BLaER1 (cell line): Measurements from ENCODE around the gene ADAMTS6.

Experiments used
- H3K27ac ChIP-seq: shearing (Covaris generic); formaldehyde crosslinking; 2 replicates; pipeline ENCODE4 v1.8.1; 2022
- H3K27me3 ChIP-seq: shearing (Covaris generic); formaldehyde crosslinking; 2 replicates; pipeline ENCODE4 v1.8.1; 2022
- H3K36me3 ChIP-seq: shearing (Covaris generic); formaldehyde crosslinking; 2 replicates; pipeline ENCODE4 v1.8.1; 2022
- H3K4me1 ChIP-seq: shearing (Covaris generic); formaldehyde crosslinking; 2 replicates; pipeline ENCODE4 v1.8.1; 2022
- H3K4me2 ChIP-seq: shearing (Covaris generic); formaldehyde crosslinking; 2 replicates; pipeline ENCODE4 v1.8.1; 2022
- H3K4me3 ChIP-seq: shearing (Covaris generic); formaldehyde crosslinking; 2 replicates; pipeline ENCODE4 v1.8.1; 2022
- H3K9ac ChIP-seq: shearing (Covaris generic); formaldehyde crosslinking; 2 replicates; pipeline ENCODE4 v1.8.1; 2022
- H3K9me3 ChIP-seq: shearing (Covaris generic); formaldehyde crosslinking; 2 replicates; pipeline ENCODE4 v1.8.1; 2022
- H4K20me1 ChIP-seq: shearing (Covaris generic); formaldehyde crosslinking; 2 replicates; pipeline ENCODE4 v1.8.1; 2022
- Cebpa-rat ChIP-seq: shearing (Covaris generic); IDR thresholded peaks from 2 replicates; pipeline ENCODE4 v1.8.1; 2022

The ADAMTS6 gene

DNA sequence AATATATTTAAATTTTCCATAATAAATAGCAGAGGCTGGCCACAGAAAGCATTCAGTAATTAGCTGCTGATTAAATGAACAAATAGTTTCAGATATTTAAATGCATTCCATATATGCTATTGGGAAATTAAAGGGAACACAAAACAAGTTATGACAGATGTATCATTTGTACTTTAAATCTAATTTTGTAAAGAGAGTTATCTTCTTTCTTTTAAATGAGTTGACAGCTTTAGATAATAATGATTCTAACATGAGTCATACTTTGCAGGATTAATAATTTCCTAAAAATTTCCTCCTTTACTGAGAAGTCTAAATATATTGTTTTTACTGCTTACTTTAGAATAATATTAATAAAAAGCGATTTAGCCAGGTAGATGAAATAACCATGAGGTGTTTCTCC lies 320.1 kb downstream of the ADAMTS6 start:
- Histone ChIP-seq H3K27me3 (no peaks in the 10 kb centered on the region), H3K9me3 (no peaks in the 10 kb centered on the region), H3K27ac (no peak overlapping the region), H3K4me2 (no peak overlapping the region), H3K4me3 (no peak overlapping the region), H4K20me1 (no peaks in the 10 kb centered on the region), H3K36me3 (no peaks in the 10 kb centered on the region), H3K9ac (no peak overlapping the region), H3K4me1 (no peaks in the 10 kb centered on the region)
- no peak for TF ChIP-seq Cebpa-rat

DNA sequence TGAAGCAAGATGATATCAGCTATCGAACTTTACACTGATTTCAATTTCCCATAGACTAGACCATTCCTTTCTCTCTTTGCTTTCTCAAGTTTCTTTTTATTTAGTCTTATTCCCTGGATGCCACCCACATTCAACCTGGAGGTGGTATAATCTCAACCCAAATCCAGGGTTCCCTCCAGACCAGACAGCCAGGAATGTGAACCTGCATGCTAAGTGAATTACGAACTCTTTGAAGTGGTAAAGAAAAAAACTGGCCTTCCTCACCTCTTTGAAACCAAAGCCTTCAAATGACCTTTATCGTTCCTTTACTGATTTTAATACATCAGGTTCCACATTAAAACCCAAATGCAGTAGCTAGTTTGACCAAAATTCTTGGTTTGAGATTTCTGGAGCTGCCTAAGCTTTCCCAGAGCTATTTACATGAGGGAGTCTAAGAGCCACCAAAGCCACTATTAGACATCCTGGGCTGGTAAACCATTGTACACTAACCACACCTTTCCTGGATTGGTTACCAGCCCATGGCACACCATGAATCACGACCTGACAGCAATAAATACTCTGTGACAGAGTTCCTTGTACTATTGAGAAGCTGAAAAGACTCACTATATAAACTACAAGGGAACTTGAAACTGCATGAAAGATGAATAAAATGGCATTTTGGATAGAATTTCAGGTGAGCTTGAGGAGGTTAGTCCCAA lies 323.7 kb downstream of the ADAMTS6 start:
- TF ChIP-seq Cebpa-rat: no peak
- no peak overlapping the region for H3K27ac ChIP-seq

DNA sequence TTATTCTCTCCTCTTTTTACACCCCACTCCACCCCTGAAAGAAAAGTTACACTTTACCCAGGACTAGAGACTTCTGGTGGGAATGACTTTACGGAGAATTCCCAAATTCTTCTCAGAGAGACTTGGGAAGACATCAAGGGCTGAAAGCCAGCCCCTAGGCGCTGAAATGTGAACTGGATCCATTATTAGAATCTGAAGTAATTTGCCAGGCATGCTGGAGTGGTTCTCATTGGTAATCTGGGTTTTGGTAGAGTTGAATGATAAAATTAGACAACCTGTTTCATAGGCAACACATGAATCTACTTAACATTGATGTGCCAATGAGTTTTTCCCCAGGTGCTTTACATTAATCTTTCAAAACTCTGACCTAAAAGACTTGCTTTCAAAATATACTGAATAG lies 324.8 kb downstream of the ADAMTS6 start:
- Histone ChIP-seq H4K20me1 (no peaks in the 10 kb centered on the region), H3K4me3 (no peak overlapping the region), H3K36me3 (no peaks in the 10 kb centered on the region), H3K4me1 (no peaks in the 10 kb centered on the region), H3K9me3 (no peaks in the 10 kb centered on the region), H3K27ac (no peak overlapping the region), H3K27me3 (no peaks in the 10 kb centered on the region), H3K4me2 (no peak overlapping the region), H3K9ac (no peak overlapping the region)
- TF ChIP-seq Cebpa-rat: no peak

More for the DNA sequence above, 323.7 kb downstream of the ADAMTS6 start:
- no peaks in the 10 kb centered on the region for H3K27me3 ChIP-seq
- no peaks in the 10 kb centered on the region for H3K36me3 ChIP-seq
- H3K4me2 ChIP-seq: no peak overlapping the region
- H3K4me3 ChIP-seq: no peak overlapping the region
- H4K20me1 ChIP-seq: no peaks in the 10 kb centered on the region
- no peaks in the 10 kb centered on the region for H3K4me1 ChIP-seq
- H3K9ac ChIP-seq: no peak overlapping the region
- H3K9me3 ChIP-seq: no peaks in the 10 kb centered on the region

DNA sequence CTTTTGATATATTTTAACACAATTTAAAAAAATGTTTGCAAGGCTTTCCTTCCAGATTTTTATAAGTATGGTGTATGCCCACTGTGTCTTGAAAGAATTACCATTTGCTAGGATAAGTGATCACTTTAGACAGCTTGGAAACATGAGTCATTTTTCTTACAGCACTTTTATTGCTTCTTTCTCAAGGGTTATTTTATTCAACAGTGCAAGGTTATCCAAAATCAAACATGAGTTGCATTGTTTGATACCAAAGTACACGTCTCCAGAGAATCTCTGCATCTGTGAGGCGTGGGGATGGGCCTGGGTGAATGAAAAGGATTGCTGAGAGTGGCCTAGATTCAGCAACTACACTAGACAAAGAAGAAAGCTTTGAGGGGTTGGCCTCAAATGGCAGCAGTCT lies 329.6 kb downstream of the ADAMTS6 start:
- Histone ChIP-seq H3K4me2 (no peak overlapping the region), H3K36me3 (no peaks in the 10 kb centered on the region), H3K4me3 (no peak overlapping the region), H3K4me1 (no peaks in the 10 kb centered on the region), H3K27ac (no peak overlapping the region), H3K27me3 (no peaks in the 10 kb centered on the region), H4K20me1 (no peaks in the 10 kb centered on the region), H3K9me3 (no peaks in the 10 kb centered on the region), H3K9ac (no peak overlapping the region)
- no peak for TF ChIP-seq Cebpa-rat

DNA sequence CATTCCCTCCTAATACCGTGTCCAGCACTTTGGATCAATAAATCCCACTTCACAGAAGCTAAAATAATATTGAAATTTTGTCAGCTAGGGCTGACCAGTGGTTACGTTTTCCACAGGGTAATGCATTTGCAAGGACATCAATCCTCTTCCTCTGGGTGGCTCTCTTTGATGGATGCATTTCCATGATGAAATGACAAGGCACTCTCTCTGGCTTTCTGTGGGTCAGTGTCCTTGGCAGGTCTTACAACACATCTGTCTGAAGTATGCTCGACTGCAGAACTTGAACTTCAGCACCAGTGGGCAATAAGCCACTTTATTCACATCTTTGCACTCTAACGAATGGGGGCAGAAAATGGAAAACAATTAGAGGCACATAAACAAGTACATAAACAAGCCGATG lies 330.1 kb downstream of the ADAMTS6 start:
- Histone ChIP-seq H3K4me3 (no peak overlapping the region), H3K9me3 (no peaks in the 10 kb centered on the region), H3K36me3 (no peaks in the 10 kb centered on the region), H4K20me1 (no peaks in the 10 kb centered on the region), H3K27ac (no peak overlapping the region), H3K4me1 (no peaks in the 10 kb centered on the region), H3K9ac (no peak overlapping the region), H3K27me3 (no peaks in the 10 kb centered on the region), H3K4me2 (no peak overlapping the region)
- no peak for TF ChIP-seq Cebpa-rat

DNA sequence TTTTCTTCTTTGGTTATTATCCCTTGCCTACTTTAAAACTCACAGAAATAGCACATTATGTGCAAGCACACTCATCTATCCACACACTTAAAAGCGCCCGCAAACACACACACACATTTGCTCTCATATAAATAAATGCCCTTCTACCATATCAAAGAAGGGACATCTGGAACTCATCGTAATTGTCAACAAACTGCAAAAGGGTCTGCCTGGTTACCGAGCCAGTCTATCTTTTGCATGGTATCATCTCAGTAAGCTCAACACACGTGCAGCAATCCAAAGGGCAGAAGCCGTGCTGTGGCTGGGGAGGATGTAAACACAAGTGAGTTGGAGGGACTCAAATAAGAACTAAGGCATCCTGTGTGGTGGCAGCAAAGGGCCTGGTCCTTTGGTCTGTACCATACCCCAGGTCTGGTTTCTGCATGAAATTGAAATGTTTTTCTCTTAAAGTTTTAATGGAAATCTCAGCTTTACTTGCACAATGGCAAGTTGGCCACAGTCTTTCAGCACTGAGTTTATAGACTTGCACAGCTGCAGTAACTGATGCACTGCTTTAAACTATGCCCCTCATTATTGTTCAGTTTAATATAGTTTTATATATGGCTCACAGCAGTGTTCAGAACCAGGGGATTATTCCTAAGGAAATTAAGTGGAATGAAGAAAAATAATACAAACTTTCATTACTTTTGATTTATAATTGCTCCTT lies 331.0 kb downstream of the ADAMTS6 start:
- Histone ChIP-seq H3K9me3 (no peaks in the 10 kb centered on the region), H3K4me3 (no peak overlapping the region), H3K9ac (no peak overlapping the region), H3K27me3 (no peaks in the 10 kb centered on the region), H4K20me1 (no peaks in the 10 kb centered on the region), H3K4me2 (no peak overlapping the region), H3K36me3 (no peaks in the 10 kb centered on the region), H3K4me1 (no peaks in the 10 kb centered on the region), H3K27ac (no peak overlapping the region)
- no peak for TF ChIP-seq Cebpa-rat

DNA sequence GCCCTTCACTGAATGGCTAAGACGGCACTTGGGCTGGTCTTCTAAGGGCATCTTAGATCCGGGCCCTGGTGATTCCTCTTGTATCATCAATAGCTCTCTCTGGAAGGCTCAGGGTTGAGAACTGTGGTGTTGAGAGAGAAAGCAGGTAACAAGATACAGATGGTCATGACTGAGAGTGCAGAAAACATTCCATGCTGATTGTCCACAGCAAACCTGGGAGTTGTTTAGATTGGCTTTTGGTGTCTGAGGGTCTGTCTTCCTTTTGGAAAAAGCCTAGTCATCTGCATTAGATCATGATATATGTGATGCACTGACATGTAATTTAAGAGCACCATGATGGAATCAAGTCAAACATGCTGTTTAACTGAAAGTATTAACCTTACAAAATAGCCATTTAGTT lies 331.9 kb downstream of the ADAMTS6 start:
- Histone ChIP-seq H3K36me3 (no peaks in the 10 kb centered on the region), H3K4me1 (no peaks in the 10 kb centered on the region), H3K9me3 (no peaks in the 10 kb centered on the region), H3K4me3 (no peak overlapping the region), H3K9ac (no peak overlapping the region), H3K27me3 (no peaks in the 10 kb centered on the region), H3K4me2 (no peak overlapping the region), H4K20me1 (no peaks in the 10 kb centered on the region), H3K27ac (no peak overlapping the region)
- TF ChIP-seq Cebpa-rat: no peak

DNA sequence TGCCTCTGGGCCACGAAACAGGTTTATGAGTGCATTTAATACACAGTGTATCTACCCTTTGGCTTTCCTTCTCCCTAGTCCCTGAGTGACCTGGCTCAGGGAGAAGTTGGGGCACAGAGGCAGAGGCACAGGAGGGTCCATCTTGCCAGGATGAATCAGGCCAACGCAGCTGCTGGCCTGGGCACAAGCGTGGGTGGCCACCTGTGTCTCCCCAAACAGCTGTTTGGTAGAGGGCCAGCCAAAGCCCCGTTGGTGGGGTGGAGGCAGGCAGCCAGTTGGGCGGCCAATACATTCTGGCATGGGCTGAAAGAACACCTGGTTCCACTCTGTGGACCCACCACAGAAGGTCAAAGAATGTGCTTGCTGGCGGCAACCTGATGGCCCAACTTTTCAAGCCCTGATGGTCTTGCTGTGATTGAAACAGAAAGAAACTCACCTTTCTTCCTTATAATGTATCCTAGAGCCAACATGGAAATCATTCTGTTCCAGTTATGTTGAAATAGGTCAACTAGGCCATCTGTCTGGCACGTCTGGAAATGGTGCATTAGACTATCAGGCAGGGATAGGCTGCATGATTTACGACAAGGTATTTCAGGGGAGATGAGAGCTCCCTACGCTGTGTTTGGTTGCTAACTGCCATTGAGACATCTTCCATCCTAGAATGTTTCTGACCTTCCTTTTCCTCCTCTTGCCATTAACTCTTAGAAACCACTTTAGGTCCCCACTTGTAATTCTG lies 337.4 kb downstream of the ADAMTS6 start:
- no peaks in the 10 kb centered on the region for H3K27me3 ChIP-seq
- H3K4me2 ChIP-seq: no peak overlapping the region
- no peak overlapping the region for H3K9ac ChIP-seq
- H3K4me3 ChIP-seq: no peak overlapping the region
- H3K4me1 ChIP-seq: no peaks in the 10 kb centered on the region
- no peaks in the 10 kb centered on the region for H4K20me1 ChIP-seq
- no peak for TF ChIP-seq Cebpa-rat
- H3K36me3 ChIP-seq: no peaks in the 10 kb centered on the region
- H3K27ac ChIP-seq: no peak overlapping the region
- no peaks in the 10 kb centered on the region for H3K9me3 ChIP-seq

DNA sequence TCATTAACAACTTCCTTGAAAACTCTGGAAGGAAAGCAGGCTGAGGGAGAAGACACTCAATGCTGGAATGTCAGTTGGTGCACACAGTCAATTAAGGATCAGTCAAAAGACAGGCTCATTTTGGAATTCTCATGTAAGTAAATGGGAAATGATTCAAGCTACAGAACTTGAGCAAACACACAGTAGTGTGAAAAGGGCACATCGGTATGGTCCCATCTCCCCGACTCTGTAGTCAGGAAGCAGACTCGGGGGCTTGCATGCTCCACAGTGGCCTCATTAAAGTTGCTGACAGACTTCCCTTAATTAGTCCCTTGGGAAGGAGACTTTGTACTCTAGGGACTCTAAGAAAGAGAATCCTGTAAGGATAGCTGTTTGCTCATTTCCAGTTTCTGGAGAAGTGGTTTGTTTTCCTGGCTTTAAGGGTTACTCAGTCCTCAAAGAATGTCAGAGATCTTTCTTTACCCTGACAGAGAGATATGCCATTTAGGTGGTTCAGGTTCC lies 339.2 kb downstream of the ADAMTS6 start:
- TF ChIP-seq Cebpa-rat: no peak
- Histone ChIP-seq H4K20me1 (no peaks in the 10 kb centered on the region), H3K4me1 (no peaks in the 10 kb centered on the region), H3K4me2 (no peak overlapping the region), H3K36me3 (no peaks in the 10 kb centered on the region), H3K27me3 (no peaks in the 10 kb centered on the region), H3K9ac (no peak overlapping the region), H3K4me3 (no peak overlapping the region), H3K9me3 (no peaks in the 10 kb centered on the region), H3K27ac (no peak overlapping the region)

DNA sequence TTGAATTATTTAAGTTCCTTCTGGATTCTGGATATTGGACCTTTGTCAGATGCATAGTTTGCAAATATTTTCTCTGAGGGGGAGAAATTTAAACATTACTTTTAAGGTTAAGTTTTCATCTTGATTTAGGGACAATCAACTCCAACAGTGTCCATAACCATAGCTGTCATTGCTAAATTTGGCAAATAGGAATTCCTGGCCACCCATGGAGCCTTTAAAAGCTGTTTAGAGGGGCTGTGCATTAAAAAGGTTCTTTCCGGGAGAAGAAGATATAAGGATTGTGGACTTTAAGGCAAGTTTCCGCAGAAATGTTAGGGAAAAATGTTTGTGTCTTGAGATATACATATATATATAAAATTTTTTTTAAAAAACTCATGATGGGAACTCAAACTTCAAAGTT lies 339.7 kb downstream of the ADAMTS6 start:
- Histone ChIP-seq H3K27ac (no peak overlapping the region), H3K9me3 (no peaks in the 10 kb centered on the region), H3K4me3 (no peak overlapping the region), H3K36me3 (no peaks in the 10 kb centered on the region), H3K4me2 (no peak overlapping the region), H3K27me3 (no peaks in the 10 kb centered on the region), H3K9ac (no peak overlapping the region), H4K20me1 (no peaks in the 10 kb centered on the region), H3K4me1 (no peaks in the 10 kb centered on the region)
- no peak for TF ChIP-seq Cebpa-rat
